K562 (cell line): ENCODE data around the gene DLAT. TPM values are rescaled to one million over a fixed set of nuclear protein-coding genes. Genes with fewer than 3 reads are reported as not detected.

ENCODE experiments used
- ATAC-seq: fragments of 200-7000 bp; cut with Tn5 transposase; 3 replicates; pipeline ENCODE4 v1.9.1; 2020; ENCODE audit warnings: moderate library complexity
- BruUV-seq: library from RNA; stranded (reverse); fragments of 400-500 nt; replicated peaks from 2 replicates; lab custom pipeline; 2021; lab: Mats Ljungman, UMichigan
- CTCF ChIA-PET: fragments of 300-600 bp; formaldehyde crosslinking; extraction: SDS; loops from one replicate; lab custom pipeline; 2021; ENCODE audit warnings: low intra/inter-chr PET ratio; lab: Yijun Ruan, JAX
- POLR2A ChIA-PET: fragments of 300-600, 350-650 bp; sonication (Branson Sonifier 250); formaldehyde crosslinking; extraction: SDS; loops from one replicate; lab custom pipeline; 2021; ENCODE audit warnings: antibody characterized with exemption, inconsistent platforms; lab: Yijun Ruan, JAX
- DNase-seq, 4 experiments: peaks; one replicate each; pipeline versions ENCODE4 v3.0.0 to v3.0.0-alpha.2; 2011 to 2018; ENCODE audit warnings: low spot score in 3 of 4, mixed read lengths in 3 of 4; ENCODE audit errors: extremely low read depth in 1 of 4
- FAIRE-seq: peaks from 2 replicates; lab custom pipeline; 2011; peaks lifted over from hg19 to GRCh38; lab: Jason Lieb, UNC
- H2AFZ ChIP-seq: 2 replicates; pipeline ENCODE4 v1.6.0; 2011; ENCODE audit warnings: low read depth, low read length, control low read depth, inconsistent platforms
- H3K27ac ChIP-seq: fragments of 200-600 bp; 3 replicates; pipeline ENCODE4 v1.8.0; 2011; ENCODE audit warnings: low read depth, mild to moderate bottlenecking, control low read depth, inconsistent platforms, low read length, moderate library complexity, mixed read lengths; ENCODE audit errors: extremely low read depth
- H3K27me3 ChIP-seq, 2 experiments: fragments of 300-600 bp in 1 of 2; 2 replicates in 1 of 2; 3 replicates in 1 of 2; pipeline versions ENCODE4 v1.6.0 to v1.8.0; 2011; ENCODE audit warnings: inconsistent platforms in 2 of 2, low read length in 2 of 2, mild to moderate bottlenecking in 1 of 2, mixed read lengths in 1 of 2, moderate library complexity in 1 of 2; ENCODE audit not compliant: control insufficient read depth in 2 of 2, insufficient read depth in 2 of 2
- H3K36me3 ChIP-seq: fragments of 300-600 bp; 3 replicates; pipeline ENCODE4 v1.8.0; 2011; ENCODE audit warnings: mild to moderate bottlenecking, low read length, inconsistent platforms; ENCODE audit not compliant: control insufficient read depth, insufficient read depth
- H3K4me1 ChIP-seq, 2 experiments: fragments of 200-600 bp in 1 of 2; replicated peaks in 1 of 2; 2 replicates in 1 of 2; 3 replicates in 1 of 2; pipeline versions ENCODE4 v1.5.1 to v1.8.0; 2011; ENCODE audit warnings: inconsistent platforms in 2 of 2, low read length in 2 of 2, mild to moderate bottlenecking in 1 of 2, mixed read lengths in 1 of 2, moderate library complexity in 1 of 2; ENCODE audit not compliant: control insufficient read depth in 2 of 2, insufficient read depth in 2 of 2
- H3K4me2 ChIP-seq: 2 replicates; pipeline ENCODE4 v1.6.1; 2011; ENCODE audit warnings: low read length, control low read depth, inconsistent platforms, mixed read lengths; ENCODE audit not compliant: insufficient read depth
- H3K4me3 ChIP-seq: fragments of 200-600 bp; sonication (generic), shearing (Covaris generic); 2 replicates; pipeline ENCODE4 v1.5.1; 2016; ENCODE audit warnings: control low read depth, inconsistent platforms
- H3K79me2 ChIP-seq: fragments of 200-600 bp; 3 replicates; pipeline ENCODE4 v1.8.0; 2011; ENCODE audit warnings: low read length, inconsistent platforms; ENCODE audit not compliant: control insufficient read depth, insufficient read depth
- H3K9ac ChIP-seq, 2 experiments: 2 replicates each; pipeline versions ENCODE4 v1.6.0 to v1.6.1; 2011; ENCODE audit warnings: low read depth in 2 of 2, low read length in 2 of 2, control low read depth in 1 of 2, inconsistent platforms in 1 of 2, mild to moderate bottlenecking in 1 of 2, mixed read lengths in 1 of 2; ENCODE audit not compliant: insufficient read depth in 1 of 2
- H3K9me1 ChIP-seq: one replicate; pipeline ENCODE4 v1.6.0; 2011; ENCODE audit warnings: inconsistent platforms, mild to moderate bottlenecking, low read length, moderate library complexity; ENCODE audit not compliant: control insufficient read depth, insufficient read depth
- H3K9me3 ChIP-seq: replicated peaks from 2 replicates; pipeline ENCODE4 v1.5.1; 2011; ENCODE audit warnings: low read depth, low read length, inconsistent platforms; ENCODE audit not compliant: control insufficient read depth, insufficient read depth
- H4K20me1 ChIP-seq: replicated peaks from 2 replicates; pipeline ENCODE4 v1.6.1; 2011; ENCODE audit warnings: low read length, inconsistent platforms, mixed read lengths; ENCODE audit not compliant: control insufficient read depth, insufficient read depth
- CREM ChIP-seq: IDR thresholded peaks from 2 replicates; pipeline ENCODE4 v1.6.1; 2014; ENCODE audit warnings: antibody characterized with exemption, low read depth
- FOXK2 ChIP-seq, 2 experiments: fragments of 450-650 bp; IDR thresholded peaks in 1 of 2; conservative IDR thresholded peaks in 1 of 2; 2 replicates each; pipeline ENCODE4 v1.6.1; 2016; ENCODE audit warnings: low read depth in 2 of 2, mild to moderate bottlenecking in 1 of 2
- JUN ChIP-seq, 2 experiments: sonication (generic) in 1 of 2; formaldehyde crosslinking in 1 of 2; IDR thresholded peaks; 2 replicates each; pipeline versions ENCODE4 v1.6.1 to v1.8.0; 2012 to 2022; ENCODE audit warnings: borderline replicate concordance in 2 of 2, mild to moderate bottlenecking in 2 of 2, improper control_type of control experiment in 1 of 2, low read depth in 1 of 2, low read length in 1 of 2, missing genetic modification reagents in 1 of 2
- MECOM ChIP-seq: fragments of 250-450 bp; sonication (Bioruptor Pico); IDR thresholded peaks from 2 replicates; pipeline ENCODE4 v1.8.0; 2022; ENCODE audit warnings: inconsistent platforms
- POLR2A ChIP-seq: fragments of 450-650 bp; conservative IDR thresholded peaks from 2 replicates; pipeline ENCODE4 v1.6.1; 2016
- RBBP5 ChIP-seq: fragments of 200-600 bp; sonication (generic); IDR thresholded peaks from 2 replicates; pipeline ENCODE4 v1.6.1; 2012; ENCODE audit warnings: borderline replicate concordance, mild to moderate bottlenecking, low read length, control low read depth, inconsistent platforms; ENCODE audit not compliant: insufficient read depth, poor library complexity, severe bottlenecking
- RCOR1 ChIP-seq, 2 experiments: IDR thresholded peaks; 2 replicates each; pipeline ENCODE4 v1.6.1; 2012; ENCODE audit warnings: low read depth in 2 of 2, low read length in 2 of 2, borderline replicate concordance in 1 of 2, improper control_type of control experiment in 1 of 2
- SNRNP70 ChIP-seq: fragments of 200-400 bp; formaldehyde crosslinking; optimal IDR thresholded peaks from 2 replicates; pipeline ENCODE3; 2017; ENCODE audit warnings: low read depth, low read length
- TARDBP ChIP-seq: fragments of 450-650 bp; IDR thresholded peaks from 2 replicates; pipeline ENCODE4 v1.6.1; 2016
- TRIM24 ChIP-seq, 2 experiments: fragments of 450-650 bp; IDR thresholded peaks; 2 replicates each; pipeline ENCODE4 v1.6.1; 2016
- ZNF830 ChIP-seq: fragments of 250-450 bp; sonication (Bioruptor Pico); IDR thresholded peaks from 2 replicates; pipeline ENCODE4 v1.5.0; 2021; ENCODE audit warnings: mild to moderate bottlenecking
- WGBS: fragments of 100-300 bp; shearing (Covaris generic); methylation state at CpG from one replicate; pipeline ENCODE4 v1.1.6; 2016; ENCODE audit warnings: low coverage, mixed read lengths; ENCODE audit not compliant: insufficient coverage; ENCODE audit errors: missing lambda C conversion rate; 5-methylcytosine and 5-hydroxymethylcytosine counted together
- in situ Hi-C: fragments of 300-500 bp; cut with MboI; formaldehyde crosslinking; loops from 4 replicates; pipeline ENCODE4 v1.15.0; 2018; ENCODE audit warnings: inconsistent platforms, mixed read lengths
- intact Hi-C: fragments of 100-400 bp; cut with micrococcal nuclease; formaldehyde crosslinking; loops from 2 replicates; pipeline ENCODE4 v1.14.2; 2022
- polyA plus RNA-seq, 8 experiments: library from polyadenylated mRNA; depleted of rRNA in 4 of 8; stranded (reverse) in 5 of 8; unstranded in 3 of 8; fragments of >200 nt; fragmentation: Nextera tagmentation in 2 of 8; fragmentation: Illumina TruSeq in 1 of 8; extraction: Ambion mirVana in 2 of 8; extraction: Trizol in 1 of 8; gene quantifications; 2 replicates each; pipeline versions ENCODE4 v1.2.1 to v1.2.3, GENCODE V29; 2011 to 2014; ENCODE audit warnings: inconsistent platforms in 1 of 8, missing spikeins in 1 of 8
- total RNA-seq, 7 experiments: library from RNA; depleted of rRNA in 6 of 7; stranded (reverse); fragments of >200 nt in 6 of 7; fragmentation: Illumina TruSeq in 2 of 7; extraction: Trizol in 2 of 7; gene quantifications; 2 replicates each; pipeline versions ENCODE4 v1.2.1 to v1.2.3, GENCODE V29; 2011 to 2021; ENCODE audit warnings: low replicate concordance in 1 of 7
- TF ChIP-seq, protein P1 (sequence below): fragments of 250-450 bp; sonication (Bioruptor Pico); IDR thresholded peaks from 2 replicates; pipeline ENCODE4 v1.8.0; 2021; ENCODE audit warnings: borderline replicate concordance, mild to moderate bottlenecking, moderate library complexity; ENCODE audit not compliant: poor library complexity, severe bottlenecking
- TF ChIP-seq, protein P2 (sequence below): sonication (generic); IDR thresholded peaks from 2 replicates; pipeline ENCODE4 v1.6.1; 2016

The DLAT gene
- total and polyA plus RNA-seq, 9 of the 15 experiments (the other 6 are each of a cell fraction or from before 2014, with no cell fraction given) = 41.7 to 152 (median 105) TPM

DNA sequence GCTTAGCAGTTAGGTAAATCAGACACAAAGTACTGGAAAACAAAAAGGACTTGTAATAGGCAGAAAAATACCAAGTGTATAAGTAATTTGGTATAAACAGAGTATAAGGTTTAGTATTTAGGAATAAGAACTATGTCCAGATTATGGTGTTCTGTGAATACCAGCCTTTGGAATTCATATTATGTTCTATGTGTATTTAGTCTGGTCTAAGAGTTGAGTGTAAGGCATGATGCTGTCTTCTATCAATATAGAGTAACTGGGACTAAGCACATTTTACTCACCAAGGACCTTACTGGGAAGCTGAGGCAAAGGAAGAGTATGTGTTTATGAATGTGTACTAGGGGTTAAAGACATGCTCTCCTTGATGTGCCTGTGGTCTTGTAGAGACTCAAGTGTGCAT, 71.0 kb downstream of the DLAT start:
- intact Hi-C loops (no loop called here), in situ Hi-C loops (no loop called here)
- Histone ChIP-seq H3K9me1 (no peaks in the 10 kb centered on the region), H2AFZ (no peak overlapping the region), H3K9me3 (no peaks in the 10 kb centered on the region), H3K27me3 (no peaks in the 10 kb centered on the region), H3K9ac (no peak overlapping the region), H3K36me3 (peaks cover 50% of the 10 kb centered on the region), H3K4me2 (no peak overlapping the region), H4K20me1 (peaks cover 5% of the 10 kb centered on the region; the same call in 1 of the 2 replicates), H3K79me2 (peaks cover 8% of the 10 kb centered on the region; the same call in 1 of the 3 replicates), H3K4me3 (no peak overlapping the region), H3K27ac (no peak overlapping the region), H3K4me1 (peaks cover 12 to 14% of the 10 kb centered on the region in 2 experiments; a peak in 4 of 5 replicates)
- CTCF ChIA-PET = no interaction called here
- FAIRE-seq (no peak), ATAC-seq (peak; percentile 14), DNase-seq (no peak)
- BruUV-seq = no TSS peak
- POLR2A ChIA-PET = interaction anchor here (0.6 to 1.5 kb wide), 5 partner anchors 9 to 1977 kb away, joined by 3 to 9 read pairs (median 4); partner anchors contain the start of genes SDHD and TIMM8B
- TF ChIP-seq, protein P1, sequence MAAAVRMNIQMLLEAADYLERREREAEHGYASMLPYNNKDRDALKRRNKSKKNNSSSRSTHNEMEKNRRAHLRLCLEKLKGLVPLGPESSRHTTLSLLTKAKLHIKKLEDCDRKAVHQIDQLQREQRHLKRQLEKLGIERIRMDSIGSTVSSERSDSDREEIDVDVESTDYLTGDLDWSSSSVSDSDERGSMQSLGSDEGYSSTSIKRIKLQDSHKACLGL (CRISPR knock-in tag) = no peak
- TF ChIP-seq POLR2A = peak; percentile 54

DNA sequence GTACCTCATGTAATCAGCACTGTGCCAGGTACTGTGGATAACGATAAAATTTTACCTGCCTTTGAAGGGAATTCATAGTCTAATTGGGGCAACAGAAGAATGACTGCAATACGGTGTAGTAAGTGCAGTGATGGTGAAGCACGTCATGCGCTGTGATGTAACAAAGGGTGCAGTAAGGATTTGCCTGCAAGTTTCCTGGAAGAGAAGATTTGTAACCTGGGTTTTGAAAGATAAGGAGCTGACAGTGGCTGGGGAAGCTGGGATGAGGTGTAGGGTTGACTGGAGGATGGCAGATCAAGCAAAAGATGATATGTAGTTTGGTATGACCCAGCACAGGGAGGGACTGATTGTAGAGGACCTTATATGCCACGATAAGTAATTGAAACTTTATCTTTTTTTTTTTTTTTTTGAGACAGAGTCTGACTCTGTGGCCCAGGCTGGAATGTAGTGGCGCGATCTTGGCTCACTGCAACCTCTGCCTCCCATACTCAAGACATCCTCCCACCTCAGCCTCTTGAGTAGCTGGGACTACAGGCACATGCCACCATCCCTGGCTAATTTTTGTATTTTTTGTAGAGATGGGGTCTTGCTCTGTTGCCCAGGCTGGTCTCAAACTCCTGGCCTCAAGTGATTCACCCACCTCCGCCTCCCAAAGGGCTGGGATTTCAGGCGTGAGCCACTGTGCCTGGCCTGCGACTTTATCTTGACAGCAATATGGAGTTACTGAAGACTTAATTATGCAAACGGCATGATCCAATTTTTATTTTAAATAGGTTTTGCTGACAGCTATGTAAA, 72.7 kb downstream of the DLAT start:
- no peak overlapping the region for H3K9ac ChIP-seq
- in situ Hi-C loops (no loop called here), intact Hi-C loops (no loop called here)
- FAIRE-seq (peak; percentile 86), DNase-seq (peak; percentile 33 to 81 (median 58)), ATAC-seq (peak; percentile 84)
- 22% methylated on average over 11 of the region's 11 CpGs for WGBS
- no peaks in the 10 kb centered on the region for H3K9me1 ChIP-seq
- no peaks in the 10 kb centered on the region for H3K9me3 ChIP-seq
- no peak overlapping the region for H3K27ac ChIP-seq
- no peak overlapping the region for H3K4me3 ChIP-seq
- peaks cover 33% of the 10 kb centered on the region for H3K36me3 ChIP-seq
- H2AFZ ChIP-seq = no peak overlapping the region
- H3K4me2 ChIP-seq = no peak overlapping the region
- no TSS peak for BruUV-seq
- H3K4me1 ChIP-seq = peaks cover 12 to 14% of the 10 kb centered on the region in 2 experiments; a peak in 4 of 5 replicates
- ChIA-PET CTCF (no interaction called here), POLR2A (interaction anchor here (0.7 to 1.5 kb wide), 7 partner anchors 8 to 70 kb away, joined by 3 to 9 read pairs (median 4); partner anchors contain the start of genes SDHD and TIMM8B)
- peaks cover 5% of the 10 kb centered on the region; the same call in 1 of the 2 replicates for H4K20me1 ChIP-seq
- no peaks in the 10 kb centered on the region for H3K27me3 ChIP-seq
- no peaks in the 10 kb centered on the region for H3K79me2 ChIP-seq
- TF ChIP-seq, protein P2, sequence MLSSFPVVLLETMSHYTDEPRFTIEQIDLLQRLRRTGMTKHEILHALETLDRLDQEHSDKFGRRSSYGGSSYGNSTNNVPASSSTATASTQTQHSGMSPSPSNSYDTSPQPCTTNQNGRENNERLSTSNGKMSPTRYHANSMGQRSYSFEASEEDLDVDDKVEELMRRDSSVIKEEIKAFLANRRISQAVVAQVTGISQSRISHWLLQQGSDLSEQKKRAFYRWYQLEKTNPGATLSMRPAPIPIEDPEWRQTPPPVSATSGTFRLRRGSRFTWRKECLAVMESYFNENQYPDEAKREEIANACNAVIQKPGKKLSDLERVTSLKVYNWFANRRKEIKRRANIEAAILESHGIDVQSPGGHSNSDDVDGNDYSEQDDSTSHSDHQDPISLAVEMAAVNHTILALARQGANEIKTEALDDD = no peak
- TF ChIP-seq FOXK2 (conservative IDR thresholded peaks at IDR 0.05 in 1 of 2, IDR thresholded peaks at IDR 0.05 in 1 of 2; ENCODE audit: low read depth in 2 of 2) (peak in 1 of 2 experiments; percentile 75; a peak in 2 of 4 replicates), SNRNP70 (no peak), RCOR1 (IDR thresholded peaks at IDR 0.05; ENCODE audit: borderline replicate concordance in 1 of 2, low read depth in 2 of 2, low read length in 2 of 2) (peak in 1 of 2 experiments; percentile 96; a peak in 2 of 4 replicates), JUN (IDR thresholded peaks at IDR 0.05; ENCODE audit: borderline replicate concordance, low read depth, low read length) (0 out of 2 replicates have a peak, but pooled peaks have one; percentile 32), JUN (CRISPR knock-in tag; IDR thresholded peaks at IDR 0.05; ENCODE audit: borderline replicate concordance) (no peak), ZNF830 (CRISPR knock-in tag) (no peak), RBBP5 (no peak), TARDBP (no peak), MECOM (peak; percentile 61; the same call in 1 of the 2 replicates), TRIM24 (IDR thresholded peaks at IDR 0.05) (peak in 1 of 2 experiments; percentile 54; a peak in 1 of 4 replicates), CREM (peak; percentile 91)
